Measurements from ENCODE around the gene AGBL5.

GRCh38 chr2:27108221-27108620, 56.8 kb downstream of the AGBL5 start:
- TF ChIP-seq GATA3 (IDR thresholded peaks at IDR 0.05; ENCODE audit: low read depth, low read length) (no peak), GATA2 (IDR thresholded peaks at IDR 0.05; ENCODE audit: low read depth, low read length) (no peak)
